Astrocyte (in vitro differentiated cells and primary cell): ENCODE data around the gene SRGAP2B. TPM values are rescaled to one million over a fixed set of nuclear protein-coding genes. Genes with fewer than 3 reads are reported as not detected.
"Not testable (repeated sequence)": the region's sequence is repeated elsewhere in the genome, so short reads cannot be mapped to it uniquely, and the experiment has no call there.

Experiments used
- DNase-seq: peaks from one replicate; pipeline ENCODE4 v3.0.0-alpha.2; 2010; ENCODE audit warnings: low read depth
- FAIRE-seq: peaks from 2 replicates; lab custom pipeline; 2011; peaks lifted over from hg19 to GRCh38; lab: Jason Lieb, UNC
- H2AFZ ChIP-seq: 2 replicates; pipeline ENCODE4 v1.6.0; 2012; ENCODE audit warnings: low read depth, low read length, inconsistent platforms
- H3K27ac ChIP-seq: 2 replicates; pipeline ENCODE4 v1.5.1; 2011; ENCODE audit warnings: low read depth, low read length, inconsistent platforms
- H3K27me3 ChIP-seq: 2 replicates; pipeline ENCODE4 v1.6.0; 2011; ENCODE audit warnings: low read length, inconsistent platforms; ENCODE audit not compliant: insufficient read depth
- H3K36me3 ChIP-seq: 2 replicates; pipeline ENCODE4 v1.5.1; 2011; ENCODE audit warnings: low read length, inconsistent platforms; ENCODE audit not compliant: insufficient read depth
- H3K4me1 ChIP-seq: 2 replicates; pipeline ENCODE4 v1.5.1; 2011; ENCODE audit warnings: low read length, inconsistent platforms; ENCODE audit not compliant: insufficient read depth
- H3K4me2 ChIP-seq: 2 replicates; pipeline ENCODE4 v1.6.0; 2012; ENCODE audit warnings: low read length, inconsistent platforms
- H3K4me3 ChIP-seq: 2 replicates; pipeline ENCODE4 v1.5.1; 2011; ENCODE audit warnings: low read depth, mild to moderate bottlenecking, low read length, inconsistent platforms; ENCODE audit not compliant: insufficient read depth
- H3K79me2 ChIP-seq: 2 replicates; pipeline ENCODE4 v1.6.0; 2012; ENCODE audit warnings: mild to moderate bottlenecking, low read length, inconsistent platforms; ENCODE audit not compliant: insufficient read depth
- H3K9ac ChIP-seq: 2 replicates; pipeline ENCODE4 v1.6.0; 2012; ENCODE audit warnings: mild to moderate bottlenecking, low read length, inconsistent platforms
- H3K9me3 ChIP-seq: 2 replicates; pipeline ENCODE4 v1.5.1; 2012; ENCODE audit warnings: low read depth, mild to moderate bottlenecking, low read length, inconsistent platforms; ENCODE audit not compliant: insufficient read depth
- H4K20me1 ChIP-seq: 2 replicates; pipeline ENCODE4 v1.6.0; 2012; ENCODE audit warnings: low read length, inconsistent platforms; ENCODE audit not compliant: insufficient read depth
- H3K27ac Mint-ChIP-seq: one replicate; pipeline ENCODE4 v1.8.0; 2021; ENCODE audit warnings: mild to moderate bottlenecking, mixed read lengths; ENCODE audit not compliant: unreplicated experiment
- H3K27me3 Mint-ChIP-seq: one replicate; pipeline ENCODE4 v1.8.0; 2021; ENCODE audit warnings: low read depth, mixed read lengths; ENCODE audit not compliant: unreplicated experiment
- H3K36me3 Mint-ChIP-seq: one replicate; pipeline ENCODE4 v1.8.0; 2021; ENCODE audit warnings: low read depth, mixed read lengths; ENCODE audit not compliant: unreplicated experiment
- H3K4me1 Mint-ChIP-seq: one replicate; pipeline ENCODE4 v1.8.0; 2021; ENCODE audit warnings: low read depth, mixed read lengths; ENCODE audit not compliant: unreplicated experiment
- H3K4me3 Mint-ChIP-seq: one replicate; pipeline ENCODE4 v1.8.0; 2021; ENCODE audit warnings: mild to moderate bottlenecking, moderate library complexity, mixed read lengths; ENCODE audit not compliant: unreplicated experiment
- H3K9me3 Mint-ChIP-seq: one replicate; pipeline ENCODE4 v1.8.0; 2021; ENCODE audit warnings: mild to moderate bottlenecking, mixed read lengths; ENCODE audit not compliant: unreplicated experiment
- total RNA-seq: library from RNA; stranded (reverse); gene quantifications from 2 replicates; pipeline ENCODE4 v1.2.1, GENCODE V29; 2021

Gene SRGAP2B
- total RNA-seq, 1 donor from 2014 or later = 72.3 TPM

DNA sequence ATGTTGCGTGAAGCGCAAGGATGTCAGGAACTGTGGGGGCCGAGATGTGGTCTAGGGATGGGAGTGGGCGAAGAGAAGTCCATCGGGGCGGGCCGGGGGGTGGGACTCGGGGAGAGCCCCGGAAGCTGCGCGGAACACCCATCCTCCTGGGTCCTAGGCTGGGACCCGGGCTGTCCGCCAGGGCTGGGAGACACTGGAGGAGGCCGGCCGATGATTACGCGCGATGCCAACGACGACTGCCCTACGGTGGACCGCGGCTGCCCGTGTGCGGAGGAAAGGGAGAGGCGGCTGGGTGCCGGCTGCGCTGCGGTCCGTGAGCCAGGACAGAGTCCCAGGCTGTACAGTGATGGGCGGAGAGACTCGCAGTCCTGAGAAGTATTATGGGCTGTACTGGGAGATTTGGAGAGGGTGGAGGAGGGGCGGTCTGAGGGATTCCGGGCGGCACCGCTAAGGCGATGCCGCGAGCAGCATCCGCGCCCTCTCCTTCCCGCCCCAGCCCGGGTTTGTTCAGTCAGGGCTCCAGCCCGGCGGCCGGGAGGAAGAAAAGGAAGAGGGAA is 395 bp downstream of the SRGAP2B start:
- not testable (repeated sequence) for H3K36me3 Mint-ChIP-seq, H3K9me3 Mint-ChIP-seq, H2AFZ ChIP-seq, H3K27me3 ChIP-seq, H3K27ac Mint-ChIP-seq, DNase-seq, H3K4me1 ChIP-seq, H3K79me2 ChIP-seq, H4K20me1 ChIP-seq, H3K4me3 Mint-ChIP-seq, H3K4me3 ChIP-seq, H3K9me3 ChIP-seq, H3K4me1 Mint-ChIP-seq, H3K9ac ChIP-seq, FAIRE-seq, H3K36me3 ChIP-seq, H3K27ac ChIP-seq, H3K27me3 Mint-ChIP-seq
- H3K4me2 ChIP-seq = peak overlapping the region; percentile 41

DNA sequence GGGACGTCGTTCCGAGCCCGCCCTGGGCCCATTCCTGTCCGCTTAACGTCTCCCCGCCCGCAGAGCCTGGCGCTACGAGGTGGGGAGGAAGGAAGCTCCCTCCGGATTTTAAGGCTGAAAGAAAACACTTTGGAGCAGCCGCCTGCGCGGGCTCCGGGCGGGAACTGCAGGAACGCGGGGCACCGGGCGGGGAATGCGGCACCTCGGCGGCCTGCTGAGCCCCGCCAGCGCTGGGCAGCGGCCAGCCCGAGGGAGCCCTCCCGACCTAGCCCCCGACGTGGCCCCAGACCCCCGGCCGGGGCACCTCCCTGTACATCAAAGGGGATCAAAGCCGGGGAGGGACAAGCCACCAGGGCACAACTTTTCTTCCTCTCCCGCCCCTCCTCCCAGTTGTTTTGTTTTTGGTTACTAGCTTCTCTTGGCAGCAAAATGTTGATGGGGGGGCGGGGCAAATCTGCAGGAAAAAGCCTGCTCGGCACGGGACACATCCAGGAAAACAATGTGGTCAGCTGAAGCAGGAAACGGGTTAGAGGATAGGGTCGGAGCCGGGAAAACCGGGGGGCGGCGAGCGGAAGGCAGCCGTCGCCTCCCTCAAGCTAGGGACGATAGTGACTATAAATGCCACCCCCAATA is 1.5 kb downstream of the SRGAP2B start:
- Histone ChIP-seq H3K9ac (peak overlapping the region; percentile 50), H3K4me2 (peak overlapping the region; percentile 65), H3K4me3 (peak overlapping the region; percentile 28)
- not testable (repeated sequence) for H3K9me3 ChIP-seq, H3K27ac ChIP-seq, H3K4me1 ChIP-seq, H3K9me3 Mint-ChIP-seq, H3K36me3 Mint-ChIP-seq, H4K20me1 ChIP-seq, DNase-seq, H2AFZ ChIP-seq, H3K79me2 ChIP-seq, H3K36me3 ChIP-seq, H3K27me3 ChIP-seq, FAIRE-seq, H3K4me1 Mint-ChIP-seq, H3K27me3 Mint-ChIP-seq
- Mint-ChIP-seq H3K27ac (peak overlapping the region; percentile 87), H3K4me3 (peak overlapping the region; percentile 95)

DNA sequence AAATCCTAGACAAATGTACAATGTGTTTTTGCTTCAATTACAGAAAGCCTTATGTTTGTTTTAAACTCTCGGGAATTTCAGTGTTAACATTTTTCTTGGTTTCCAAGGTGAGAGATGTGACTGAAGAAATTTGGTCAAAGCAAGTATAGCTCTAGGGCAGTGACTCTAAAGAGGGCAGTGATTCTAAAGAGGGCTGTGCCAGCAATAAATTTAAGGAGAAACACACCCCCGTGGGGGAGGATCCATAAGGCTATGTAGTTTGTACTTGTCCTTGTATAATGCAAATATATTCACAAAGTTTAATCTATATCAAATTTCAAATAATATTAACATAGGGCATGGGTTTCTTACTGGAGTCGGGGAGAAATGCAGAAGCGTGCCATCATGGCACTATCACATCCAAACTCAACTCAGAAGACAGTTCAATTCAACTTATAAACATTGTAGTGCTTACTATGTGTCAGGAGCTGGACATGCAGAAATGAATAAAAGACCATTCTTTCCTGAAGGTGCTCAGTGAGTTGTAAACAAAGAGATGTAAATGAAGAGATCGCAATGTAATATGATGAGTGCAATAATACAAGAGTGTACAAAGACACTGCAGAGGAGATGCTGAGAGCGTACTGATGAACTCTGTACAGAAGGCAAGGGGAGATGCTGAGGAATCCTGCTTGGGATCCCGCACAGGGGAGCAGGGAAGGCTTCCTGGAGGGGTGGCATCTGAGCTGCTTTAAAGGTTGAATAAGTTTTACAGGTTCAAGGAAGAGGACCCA is 12.5 kb downstream of the SRGAP2B start:
- FAIRE-seq, H3K4me3 ChIP-seq, DNase-seq: not testable (repeated sequence)

DNA sequence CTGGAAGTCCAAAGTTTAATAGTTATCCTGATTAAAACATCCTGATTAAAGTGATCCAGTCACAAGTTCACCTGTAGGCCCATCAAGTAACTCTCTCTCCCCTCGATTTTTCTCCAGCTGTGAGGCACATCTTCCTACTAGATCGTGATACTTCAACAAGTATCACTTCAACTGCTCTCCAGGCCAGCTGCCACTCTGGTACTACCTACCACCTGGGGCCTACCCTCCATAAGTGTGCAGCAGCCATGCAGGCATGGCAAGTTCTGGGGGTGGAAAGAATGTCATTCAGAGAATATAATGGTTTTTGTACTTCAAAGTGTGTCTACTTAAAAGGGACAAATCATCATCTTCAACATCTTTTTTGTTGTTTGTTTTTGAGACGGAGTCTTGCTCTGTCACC is 14.9 kb downstream of the SRGAP2B start:
- H3K36me3 Mint-ChIP-seq = not testable (repeated sequence)

More for the DNA sequence above, 12.5 kb downstream of the SRGAP2B start:
- H3K27me3 Mint-ChIP-seq, H3K27me3 ChIP-seq, H3K9me3 ChIP-seq, H2AFZ ChIP-seq, H3K4me2 ChIP-seq, H3K4me1 ChIP-seq, H3K4me3 Mint-ChIP-seq, H3K79me2 ChIP-seq, H4K20me1 ChIP-seq, H3K27ac ChIP-seq, H3K27ac Mint-ChIP-seq, H3K9ac ChIP-seq, H3K36me3 ChIP-seq, H3K36me3 Mint-ChIP-seq, H3K9me3 Mint-ChIP-seq, H3K4me1 Mint-ChIP-seq: not testable (repeated sequence)

DNA sequence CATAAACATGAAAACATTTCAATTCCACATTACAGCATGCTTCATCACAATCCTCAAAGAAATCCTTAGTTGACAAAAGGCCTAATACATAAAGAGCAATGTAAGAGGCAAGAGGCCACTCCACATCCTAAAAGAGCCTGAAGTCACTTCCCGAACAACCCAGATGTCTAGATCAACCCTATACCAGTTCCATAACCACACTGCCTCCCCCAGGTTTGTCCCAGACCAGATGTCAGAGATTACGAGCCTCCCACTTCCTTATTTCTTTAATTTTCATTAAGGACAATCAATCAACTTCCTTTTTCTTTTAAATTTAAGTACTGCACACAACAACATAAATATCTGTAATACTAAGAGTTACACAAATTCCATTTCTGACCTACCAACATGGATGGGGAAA is 15.4 kb downstream of the SRGAP2B start:
- not testable (repeated sequence) for H3K9ac ChIP-seq, H3K4me2 ChIP-seq, H2AFZ ChIP-seq, H3K9me3 Mint-ChIP-seq, H3K27ac ChIP-seq, DNase-seq, H3K4me1 Mint-ChIP-seq, H3K36me3 ChIP-seq, H3K27me3 ChIP-seq, FAIRE-seq, H4K20me1 ChIP-seq, H3K36me3 Mint-ChIP-seq, H3K9me3 ChIP-seq, H3K4me3 ChIP-seq, H3K4me3 Mint-ChIP-seq, H3K79me2 ChIP-seq, H3K27ac Mint-ChIP-seq, H3K4me1 ChIP-seq, H3K27me3 Mint-ChIP-seq

More for the DNA sequence above, 14.9 kb downstream of the SRGAP2B start:
- H3K9ac ChIP-seq, H3K27ac ChIP-seq, H2AFZ ChIP-seq, H3K4me3 ChIP-seq, H3K36me3 ChIP-seq, H3K4me1 ChIP-seq, H3K9me3 Mint-ChIP-seq, H3K27ac Mint-ChIP-seq, FAIRE-seq, H4K20me1 ChIP-seq, H3K4me1 Mint-ChIP-seq, H3K79me2 ChIP-seq, H3K27me3 Mint-ChIP-seq, H3K4me2 ChIP-seq, DNase-seq, H3K27me3 ChIP-seq, H3K4me3 Mint-ChIP-seq, H3K9me3 ChIP-seq: not testable (repeated sequence)
